WI38 (cell line): ENCODE measurements around the gene ESRRA.

ENCODE experiments used
- H3K4me3 ChIP-seq: 2 replicates; pipeline ENCODE4 v1.5.1; 2011; ENCODE audit warnings: low read depth, mild to moderate bottlenecking, control low read depth, low read length
- TF ChIP-seq, protein P1 (sequence below): IDR thresholded peaks from 2 replicates; pipeline ENCODE4 v1.5.1; 2012; ENCODE audit warnings: low read depth, mild to moderate bottlenecking, control low read depth, low read length

The ESRRA gene

DNA sequence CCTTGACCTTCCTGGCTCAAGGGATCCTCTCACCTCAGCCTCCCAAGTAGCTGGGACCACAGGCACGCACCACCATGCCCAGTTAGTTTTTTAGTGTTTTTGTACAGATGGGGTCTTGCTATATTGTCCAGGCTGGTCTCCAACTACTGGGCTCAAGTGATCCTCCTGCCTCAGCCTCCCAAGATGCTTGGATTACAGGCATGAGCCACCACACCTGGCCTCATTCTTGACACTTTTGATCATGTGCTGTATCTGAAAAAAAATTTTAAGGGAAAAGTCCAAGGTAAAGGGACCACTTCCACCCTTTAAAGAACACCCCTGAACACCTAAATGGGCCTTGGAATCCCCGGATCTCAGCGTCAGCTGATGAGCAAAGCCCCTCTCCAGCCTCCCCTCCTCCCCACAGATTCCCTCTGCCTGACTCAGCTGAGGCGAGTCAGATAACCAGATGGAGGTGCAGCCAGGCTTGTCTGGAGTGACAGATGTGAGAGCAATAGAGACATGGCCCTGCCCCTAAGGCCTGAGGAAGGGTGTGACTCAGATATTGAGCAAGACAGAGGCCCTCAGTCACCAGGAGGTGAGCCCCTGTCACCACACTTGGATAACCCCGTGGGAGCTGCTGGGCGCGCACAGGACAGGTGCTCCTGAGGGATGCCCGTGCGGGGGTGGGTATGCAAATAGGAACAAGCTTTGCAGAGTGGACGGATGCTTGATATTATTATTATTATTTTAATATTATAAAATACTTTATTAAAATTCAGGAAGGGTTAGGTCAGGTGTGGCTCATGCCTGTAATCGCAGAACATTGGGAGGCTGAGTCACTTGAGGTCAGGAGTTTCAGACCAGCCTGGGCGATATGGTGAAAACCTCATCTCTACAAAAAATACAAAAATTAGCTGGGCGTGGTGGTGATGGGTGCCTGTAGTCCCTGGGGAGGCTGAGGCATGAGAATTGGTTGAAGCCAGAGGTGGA is 29.7 kb downstream of the ESRRA start:
- no peak overlapping the region for H3K4me3 ChIP-seq
- TF ChIP-seq, protein P1, sequence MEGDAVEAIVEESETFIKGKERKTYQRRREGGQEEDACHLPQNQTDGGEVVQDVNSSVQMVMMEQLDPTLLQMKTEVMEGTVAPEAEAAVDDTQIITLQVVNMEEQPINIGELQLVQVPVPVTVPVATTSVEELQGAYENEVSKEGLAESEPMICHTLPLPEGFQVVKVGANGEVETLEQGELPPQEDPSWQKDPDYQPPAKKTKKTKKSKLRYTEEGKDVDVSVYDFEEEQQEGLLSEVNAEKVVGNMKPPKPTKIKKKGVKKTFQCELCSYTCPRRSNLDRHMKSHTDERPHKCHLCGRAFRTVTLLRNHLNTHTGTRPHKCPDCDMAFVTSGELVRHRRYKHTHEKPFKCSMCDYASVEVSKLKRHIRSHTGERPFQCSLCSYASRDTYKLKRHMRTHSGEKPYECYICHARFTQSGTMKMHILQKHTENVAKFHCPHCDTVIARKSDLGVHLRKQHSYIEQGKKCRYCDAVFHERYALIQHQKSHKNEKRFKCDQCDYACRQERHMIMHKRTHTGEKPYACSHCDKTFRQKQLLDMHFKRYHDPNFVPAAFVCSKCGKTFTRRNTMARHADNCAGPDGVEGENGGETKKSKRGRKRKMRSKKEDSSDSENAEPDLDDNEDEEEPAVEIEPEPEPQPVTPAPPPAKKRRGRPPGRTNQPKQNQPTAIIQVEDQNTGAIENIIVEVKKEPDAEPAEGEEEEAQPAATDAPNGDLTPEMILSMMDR, result no peak

- no peak overlapping the region for H3K4me3 ChIP-seq
- TF ChIP-seq, protein P1, result no peak
Observed at GRCh38 chr11:64337538-64338249, 32.4 kb downstream of the ESRRA start.

DNA sequence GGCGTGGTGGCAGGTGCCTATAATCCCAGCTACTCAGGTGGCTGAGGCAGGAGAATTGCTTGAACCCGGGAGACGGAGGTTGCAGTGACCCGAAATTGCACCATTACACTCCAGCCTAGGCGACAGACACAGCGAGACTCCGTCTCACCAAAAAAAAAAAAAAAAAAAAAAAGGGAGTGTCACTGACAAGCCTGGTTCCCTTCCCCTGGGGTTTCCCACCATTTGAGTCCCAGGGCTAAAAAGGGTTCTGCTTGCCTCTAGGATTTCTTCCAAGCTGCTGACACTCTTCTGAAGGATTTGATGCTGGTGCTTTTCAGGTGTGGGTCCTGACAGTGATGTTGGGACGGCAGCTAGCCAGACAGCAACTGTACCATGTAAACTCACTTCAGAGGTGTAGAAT is 33.4 kb downstream of the ESRRA start:
- TF ChIP-seq, protein P1, result no peak
- no peak overlapping the region for H3K4me3 ChIP-seq

GRCh38 chr11:64339286-64339685 is 34.0 kb downstream of the ESRRA start:
- H3K4me3 ChIP-seq, result no peak overlapping the region
- TF ChIP-seq, protein P1, result no peak

- no peak within 1 kb of the TSS for H3K4me3 ChIP-seq
- TF ChIP-seq, protein P1, result no peak
Observed at GRCh38 chr11:64339754-64340408, 34.6 kb downstream of the ESRRA start, which contains the start of gene CCDC88B. TSS of gene CCDC88B (plus strand) at chr11:64340204. CDS start at chr11:64340267, 63 bp downstream.

GRCh38 chr11:64340671-64341335 is 35.5 kb downstream of the ESRRA start:
- TF ChIP-seq, protein P1, result no peak
- H3K4me3 ChIP-seq, result no peak overlapping the region
